GM23338 (cell line): ENCODE results near the gene NARS2. TPM values are rescaled to one million over a fixed set of nuclear protein-coding genes. Genes with fewer than 3 reads are reported as not detected.

ENCODE experiments used
- ATAC-seq: fragments of 200-7000 bp; cut with Tn5 transposase; 3 replicates; pipeline ENCODE4 v1.9.1; 2020
- DNase-seq: peaks from one replicate; pipeline ENCODE4 v3.0.0-alpha.2; 2015; ENCODE audit warnings: low spot score
- H2AFZ ChIP-seq: fragments of 200-600 bp; sonication (generic); 2 replicates; pipeline ENCODE4 v1.8.0; 2016; ENCODE audit warnings: antibody characterized with exemption, mild to moderate bottlenecking, moderate library complexity
- H3F3A ChIP-seq: fragments of 200-600 bp; sonication (generic); replicated peaks from 2 replicates; pipeline ENCODE4 v1.8.0; 2017; ENCODE audit warnings: antibody characterized with exemption, mixed run types, low read depth
- H3K27ac ChIP-seq: fragments of 200-600 bp; sonication (generic); 2 replicates; pipeline ENCODE4 v1.6.1; 2016; ENCODE audit warnings: low read depth
- H3K27me3 ChIP-seq: fragments of 200-600 bp; sonication (generic); 2 replicates; pipeline ENCODE4 v1.8.0; 2016; ENCODE audit warnings: mild to moderate bottlenecking, mixed run types, moderate library complexity; ENCODE audit not compliant: insufficient read depth
- H3K36me3 ChIP-seq: fragments of 200-600 bp; sonication (generic); 2 replicates; pipeline ENCODE4 v1.8.0; 2016; ENCODE audit warnings: mild to moderate bottlenecking; ENCODE audit not compliant: insufficient read depth
- H3K4me1 ChIP-seq: fragments of 200-600 bp; sonication (generic); 2 replicates; pipeline ENCODE4 v1.8.0; 2016; ENCODE audit warnings: mild to moderate bottlenecking, moderate library complexity; ENCODE audit not compliant: insufficient read depth
- H3K4me2 ChIP-seq: fragments of 200-600 bp; sonication (generic); 2 replicates; pipeline ENCODE4 v1.7.1; 2017; ENCODE audit warnings: mixed run types
- H3K4me3 ChIP-seq: fragments of 200-600 bp; sonication (generic); 2 replicates; pipeline ENCODE4 v1.6.1; 2016; ENCODE audit warnings: mixed run types
- H3K79me2 ChIP-seq: fragments of 200-600 bp; sonication (generic); replicated peaks from 2 replicates; pipeline ENCODE4 v1.8.0; 2017; ENCODE audit warnings: mild to moderate bottlenecking; ENCODE audit not compliant: insufficient read depth
- H3K9me2 ChIP-seq: fragments of 200-600 bp; sonication (generic); 2 replicates; pipeline ENCODE4 v1.8.0; 2017; ENCODE audit not compliant: insufficient read depth
- H4K20me1 ChIP-seq: fragments of 200-600 bp; sonication (generic); replicated peaks from 2 replicates; pipeline ENCODE4 v1.8.0; 2017; ENCODE audit warnings: mild to moderate bottlenecking; ENCODE audit not compliant: insufficient read depth
- H3K27ac Mint-ChIP-seq: 2 replicates; pipeline ENCODE4 v1.8.0; 2020; ENCODE audit warnings: inconsistent platforms, mild to moderate bottlenecking, moderate library complexity, mixed read lengths
- H3K27me3 Mint-ChIP-seq: 3 replicates; pipeline ENCODE4 v1.8.0; 2022; ENCODE audit warnings: low read depth, mild to moderate bottlenecking, moderate library complexity, mixed read lengths, inconsistent platforms; ENCODE audit not compliant: insufficient read depth, poor library complexity
- H3K36me3 Mint-ChIP-seq: 3 replicates; pipeline ENCODE4 v1.8.0; 2021; ENCODE audit warnings: low read depth, mild to moderate bottlenecking, inconsistent platforms, moderate library complexity, mixed read lengths
- H3K4me1 Mint-ChIP-seq: 3 replicates; pipeline ENCODE4 v1.8.0; 2020; ENCODE audit warnings: mild to moderate bottlenecking, inconsistent platforms, mixed read lengths
- H3K4me3 Mint-ChIP-seq: 3 replicates; pipeline ENCODE4 v1.8.0; 2021; ENCODE audit warnings: moderate library complexity, mild to moderate bottlenecking, inconsistent platforms, mixed read lengths
- H3K9me3 Mint-ChIP-seq: 3 replicates; pipeline ENCODE4 v1.8.0; 2020; ENCODE audit warnings: moderate library complexity, mild to moderate bottlenecking, inconsistent platforms, mixed read lengths
- CTCF ChIP-seq, 2 experiments: fragments of 200-600 bp in 1 of 2; sonication (generic) in 1 of 2; conservative IDR thresholded peaks; 2 replicates each; pipeline versions ENCODE4 v1.5.1 to v1.6.1; 2016 to 2017; ENCODE audit warnings: antibody characterized with exemption in 2 of 2, low read depth in 2 of 2, mild to moderate bottlenecking in 2 of 2, moderate library complexity in 1 of 2
- EZH2 ChIP-seq: fragments of 200-600 bp; sonication (generic); IDR thresholded peaks from one replicate; pipeline ENCODE4 v1.8.0; 2017; ENCODE audit warnings: antibody characterized with exemption, mild to moderate bottlenecking, low read depth; ENCODE audit not compliant: unreplicated experiment
- EZH2phosphoT487 ChIP-seq: fragments of 200-600 bp; sonication (generic); IDR thresholded peaks from one replicate; pipeline ENCODE4 v1.8.1; 2018; ENCODE audit warnings: antibody characterized with exemption; ENCODE audit not compliant: unreplicated experiment
- JUNB ChIP-seq: IDR thresholded peaks from one replicate; pipeline ENCODE4 v1.6.1; 2016; ENCODE audit warnings: antibody characterized with exemption; ENCODE audit not compliant: unreplicated experiment
- REST ChIP-seq: IDR thresholded peaks from one replicate; pipeline ENCODE4 v1.6.1; 2018; ENCODE audit warnings: antibody characterized with exemption; ENCODE audit not compliant: unreplicated experiment
- STAT1 ChIP-seq: IDR thresholded peaks from one replicate; pipeline ENCODE4 v1.6.1; 2016; ENCODE audit warnings: antibody characterized with exemption; ENCODE audit not compliant: unreplicated experiment
- ZNF114 ChIP-seq: fragments of 250-450 bp; sonication (Bioruptor Pico); IDR thresholded peaks from 2 replicates; pipeline ENCODE4 v1.5.0; 2020; ENCODE audit warnings: mild to moderate bottlenecking, moderate library complexity
- ZNF331 ChIP-seq: fragments of 250-450 bp; sonication (Bioruptor Pico); IDR thresholded peaks from 2 replicates; pipeline ENCODE4 v1.5.0; 2020; ENCODE audit warnings: low read depth, mild to moderate bottlenecking, moderate library complexity
- polyA plus RNA-seq: library from polyadenylated mRNA; unstranded; fragments of >200 nt; fragmentation: Nextera tagmentation; extraction: Ambion mirVana; gene quantifications from 2 replicates; pipeline ENCODE4 v1.2.1, GENCODE V29; 2016
- total RNA-seq: library from RNA; depleted of rRNA; stranded (reverse); fragments of >200 nt; shearing (Covaris generic); gene quantifications from 2 replicates; pipeline ENCODE4 v1.2.3, GENCODE V29; 2014
- TF ChIP-seq, protein P1 (sequence below): fragments of 250-450 bp; sonication (Bioruptor Pico); IDR thresholded peaks from 2 replicates; pipeline ENCODE4 v1.5.0; 2020; ENCODE audit warnings: mild to moderate bottlenecking, moderate library complexity

Gene NARS2
- total and polyA plus RNA-seq, 2 experiments from 2014 or later = 45.7 to 62.0 TPM

DNA sequence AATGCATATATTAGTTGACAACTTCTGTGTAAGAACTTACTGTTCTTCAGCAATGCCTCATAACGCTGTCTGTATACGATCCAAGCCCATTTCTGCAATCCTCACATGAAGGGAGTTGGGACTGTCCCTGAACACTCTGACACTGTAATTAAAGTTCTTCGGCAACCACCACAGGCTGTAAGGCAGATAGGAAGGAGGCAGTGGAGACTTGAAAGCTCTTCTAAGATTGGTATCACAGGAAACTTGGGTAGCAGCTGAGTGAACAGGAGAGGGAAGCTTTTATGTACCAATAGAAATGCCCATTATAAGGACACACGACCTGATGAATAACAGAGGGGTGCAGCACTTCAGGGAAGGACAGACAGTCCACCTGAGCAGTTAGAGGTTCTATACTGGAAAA lies 145.0 kb downstream of the NARS2 start (continued):
- no peak for TF ChIP-seq CTCF (conservative IDR thresholded peaks at IDR 0.05; ENCODE audit: low read depth in 2 of 2)
- no peak for TF ChIP-seq STAT1
- no peak for TF ChIP-seq ZNF114 (CRISPR knock-in tag)
- TF ChIP-seq REST = no peak

- no peaks in the 10 kb centered on the region for H3K79me2 ChIP-seq
- H3K27me3 ChIP-seq = no peaks in the 10 kb centered on the region
- H3K36me3 ChIP-seq = no peaks in the 10 kb centered on the region
- no peak overlapping the region for H2AFZ ChIP-seq
- no peaks in the 10 kb centered on the region for H3K9me2 ChIP-seq
- H3K4me1 ChIP-seq = peaks cover 38% of the 10 kb centered on the region
- H4K20me1 ChIP-seq = no peaks in the 10 kb centered on the region; the same call in none of the 2 replicates
- Mint-ChIP-seq H3K4me3 (no peak overlapping the region), H3K27me3 (peaks cover 2% of the 10 kb centered on the region), H3K9me3 (no peaks in the 10 kb centered on the region), H3K27ac (no peak overlapping the region), H3K36me3 (no peaks in the 10 kb centered on the region), H3K4me1 (peaks cover 32% of the 10 kb centered on the region)
- no peak overlapping the region for H3K27ac ChIP-seq
- no peak for DNase-seq
- no peak overlapping the region for H3K4me3 ChIP-seq
- H3F3A ChIP-seq = no peaks in the 10 kb centered on the region; the same call in 1 of the 2 replicates
- ATAC-seq = no peak
- H3K4me2 ChIP-seq = no peak overlapping the region
- TF ChIP-seq REST = no peak
- TF ChIP-seq JUNB = no peak
- TF ChIP-seq EZH2 = no peak
- TF ChIP-seq ZNF114 (CRISPR knock-in tag) = no peak
- TF ChIP-seq, protein P1, sequence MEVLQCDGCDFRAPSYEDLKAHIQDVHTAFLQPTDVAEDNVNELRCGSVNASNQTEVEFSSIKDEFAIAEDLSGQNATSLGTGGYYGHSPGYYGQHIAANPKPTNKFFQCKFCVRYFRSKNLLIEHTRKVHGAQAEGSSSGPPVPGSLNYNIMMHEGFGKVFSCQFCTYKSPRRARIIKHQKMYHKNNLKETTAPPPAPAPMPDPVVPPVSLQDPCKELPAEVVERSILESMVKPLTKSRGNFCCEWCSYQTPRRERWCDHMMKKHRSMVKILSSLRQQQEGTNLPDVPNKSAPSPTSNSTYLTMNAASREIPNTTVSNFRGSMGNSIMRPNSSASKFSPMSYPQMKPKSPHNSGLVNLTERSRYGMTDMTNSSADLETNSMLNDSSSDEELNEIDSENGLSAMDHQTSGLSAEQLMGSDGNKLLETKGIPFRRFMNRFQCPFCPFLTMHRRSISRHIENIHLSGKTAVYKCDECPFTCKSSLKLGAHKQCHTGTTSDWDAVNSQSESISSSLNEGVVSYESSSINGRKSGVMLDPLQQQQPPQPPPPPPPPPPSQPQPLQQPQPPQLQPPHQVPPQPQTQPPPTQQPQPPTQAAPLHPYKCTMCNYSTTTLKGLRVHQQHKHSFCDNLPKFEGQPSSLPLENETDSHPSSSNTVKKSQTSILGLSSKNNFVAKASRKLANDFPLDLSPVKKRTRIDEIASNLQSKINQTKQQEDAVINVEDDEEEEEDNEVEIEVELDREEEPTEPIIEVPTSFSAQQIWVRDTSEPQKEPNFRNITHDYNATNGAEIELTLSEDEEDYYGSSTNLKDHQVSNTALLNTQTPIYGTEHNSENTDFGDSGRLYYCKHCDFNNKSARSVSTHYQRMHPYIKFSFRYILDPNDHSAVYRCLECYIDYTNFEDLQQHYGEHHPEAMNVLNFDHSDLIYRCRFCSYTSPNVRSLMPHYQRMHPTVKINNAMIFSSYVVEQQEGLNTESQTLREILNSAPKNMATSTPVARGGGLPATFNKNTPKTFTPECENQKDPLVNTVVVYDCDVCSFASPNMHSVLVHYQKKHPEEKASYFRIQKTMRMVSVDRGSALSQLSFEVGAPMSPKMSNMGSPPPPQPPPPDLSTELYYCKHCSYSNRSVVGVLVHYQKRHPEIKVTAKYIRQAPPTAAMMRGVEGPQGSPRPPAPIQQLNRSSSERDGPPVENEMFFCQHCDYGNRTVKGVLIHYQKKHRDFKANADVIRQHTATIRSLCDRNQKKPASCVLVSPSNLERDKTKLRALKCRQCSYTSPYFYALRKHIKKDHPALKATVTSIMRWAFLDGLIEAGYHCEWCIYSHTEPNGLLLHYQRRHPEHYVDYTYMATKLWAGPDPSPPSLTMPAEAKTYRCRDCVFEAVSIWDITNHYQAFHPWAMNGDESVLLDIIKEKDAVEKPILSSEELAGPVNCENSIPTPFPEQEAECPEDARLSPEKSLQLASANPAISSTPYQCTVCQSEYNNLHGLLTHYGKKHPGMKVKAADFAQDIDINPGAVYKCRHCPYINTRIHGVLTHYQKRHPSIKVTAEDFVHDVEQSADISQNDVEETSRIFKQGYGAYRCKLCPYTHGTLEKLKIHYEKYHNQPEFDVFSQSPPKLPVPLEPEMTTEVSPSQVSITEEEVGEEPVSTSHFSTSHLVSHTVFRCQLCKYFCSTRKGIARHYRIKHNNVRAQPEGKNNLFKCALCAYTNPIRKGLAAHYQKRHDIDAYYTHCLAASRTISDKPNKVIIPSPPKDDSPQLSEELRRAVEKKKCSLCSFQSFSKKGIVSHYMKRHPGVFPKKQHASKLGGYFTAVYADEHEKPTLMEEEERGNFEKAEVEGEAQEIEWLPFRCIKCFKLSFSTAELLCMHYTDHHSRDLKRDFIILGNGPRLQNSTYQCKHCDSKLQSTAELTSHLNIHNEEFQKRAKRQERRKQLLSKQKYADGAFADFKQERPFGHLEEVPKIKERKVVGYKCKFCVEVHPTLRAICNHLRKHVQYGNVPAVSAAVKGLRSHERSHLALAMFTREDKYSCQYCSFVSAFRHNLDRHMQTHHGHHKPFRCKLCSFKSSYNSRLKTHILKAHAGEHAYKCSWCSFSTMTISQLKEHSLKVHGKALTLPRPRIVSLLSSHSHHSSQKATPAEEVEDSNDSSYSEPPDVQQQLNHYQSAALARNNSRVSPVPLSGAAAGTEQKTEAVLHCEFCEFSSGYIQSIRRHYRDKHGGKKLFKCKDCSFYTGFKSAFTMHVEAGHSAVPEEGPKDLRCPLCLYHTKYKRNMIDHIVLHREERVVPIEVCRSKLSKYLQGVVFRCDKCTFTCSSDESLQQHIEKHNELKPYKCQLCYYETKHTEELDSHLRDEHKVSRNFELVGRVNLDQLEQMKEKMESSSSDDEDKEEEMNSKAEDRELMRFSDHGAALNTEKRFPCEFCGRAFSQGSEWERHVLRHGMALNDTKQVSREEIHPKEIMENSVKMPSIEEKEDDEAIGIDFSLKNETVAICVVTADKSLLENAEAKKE = no peak
- TF ChIP-seq EZH2phosphoT487 = no peak
- TF ChIP-seq ZNF331 (CRISPR knock-in tag) = no peak
Observed at GRCh38 chr11:78429209-78429608, 145.5 kb downstream of the NARS2 start.
